ENCODE results near the gene SFN. TPM values are rescaled to one million over a fixed set of nuclear protein-coding genes. Genes with fewer than 3 reads are reported as not detected.

The SFN gene
- polyA plus RNA-seq, 2 donors = 1,075 to 2,440 TPM

- no peak overlapping the region for H3K27ac ChIP-seq (ENCODE audit: low read depth in 2 of 2, low read length in 1 of 2)
- WGBS, 2 donors = 41 to 42% methylated on average over 6 of the region's 6 CpGs
Measured at GRCh38 chr1:26907071-26907917, 44.3 kb downstream of the SFN start.

GRCh38 chr1:26909951-26910342 is 47.0 kb downstream of the SFN start:
- no peaks in the 10 kb centered on the region for H3K4me1 ChIP-seq (ENCODE audit: control insufficient read depth in 2 of 2, insufficient read depth in 2 of 2, low read length in 1 of 2)
- no peaks in the 10 kb centered on the region for H3K27me3 ChIP-seq (ENCODE audit: control insufficient read depth in 1 of 2, insufficient read depth in 2 of 2, low read length in 2 of 2)
- WGBS, 2 donors = 59 to 90% methylated on average over 3 of the region's 3 CpGs
- no peak overlapping the region for H3K27ac ChIP-seq (ENCODE audit: low read depth in 2 of 2, low read length in 1 of 2)
- no peaks in the 10 kb centered on the region for H3K9me3 ChIP-seq (ENCODE audit: control insufficient read depth in 2 of 2, insufficient read depth in 1 of 2, low read depth in 1 of 2, low read length in 1 of 2)
- H3K36me3 ChIP-seq (ENCODE audit: control insufficient read depth in 2 of 2, insufficient read depth in 2 of 2, low read length in 1 of 2) = no peaks in the 10 kb centered on the region
- H3K4me3 ChIP-seq (ENCODE audit: low read depth in 1 of 2, low read length in 2 of 2) = no peak overlapping the region

More at GRCh38 chr1:26907071-26907917, 44.3 kb downstream of the SFN start:
- no peaks in the 10 kb centered on the region for H3K4me1 ChIP-seq (ENCODE audit: control insufficient read depth in 2 of 2, insufficient read depth in 2 of 2, low read length in 1 of 2)
- no peak overlapping the region for H3K4me3 ChIP-seq (ENCODE audit: low read depth in 1 of 2, low read length in 2 of 2)
- H3K9me3 ChIP-seq (ENCODE audit: control insufficient read depth in 2 of 2, insufficient read depth in 1 of 2, low read depth in 1 of 2, low read length in 1 of 2) = no peaks in the 10 kb centered on the region
- no peaks in the 10 kb centered on the region for H3K27me3 ChIP-seq (ENCODE audit: control insufficient read depth in 1 of 2, insufficient read depth in 2 of 2, low read length in 2 of 2)
- no peaks in the 10 kb centered on the region for H3K36me3 ChIP-seq (ENCODE audit: control insufficient read depth in 2 of 2, insufficient read depth in 2 of 2, low read length in 1 of 2)

- Histone ChIP-seq H3K27me3 (ENCODE audit: control insufficient read depth in 1 of 2, insufficient read depth in 2 of 2, low read length in 2 of 2) (no peaks in the 10 kb centered on the region), H3K27ac (ENCODE audit: low read depth in 2 of 2, low read length in 1 of 2) (no peak overlapping the region), H3K36me3 (ENCODE audit: control insufficient read depth in 2 of 2, insufficient read depth in 2 of 2, low read length in 1 of 2) (no peaks in the 10 kb centered on the region), H3K4me3 (ENCODE audit: low read depth in 1 of 2, low read length in 2 of 2) (no peak overlapping the region), H3K9me3 (ENCODE audit: control insufficient read depth in 2 of 2, insufficient read depth in 1 of 2, low read depth in 1 of 2, low read length in 1 of 2) (no peaks in the 10 kb centered on the region), H3K4me1 (ENCODE audit: control insufficient read depth in 2 of 2, insufficient read depth in 2 of 2, low read length in 1 of 2) (no peaks in the 10 kb centered on the region)
- WGBS, 2 donors = 66 to 80% methylated on average over 4 of the region's 4 CpGs
Measured at GRCh38 chr1:26910343-26911160, 47.6 kb downstream of the SFN start.

- Histone ChIP-seq H3K4me3 (ENCODE audit: low read depth in 1 of 2, low read length in 2 of 2) (no peak overlapping the region), H3K27me3 (ENCODE audit: control insufficient read depth in 1 of 2, insufficient read depth in 2 of 2, low read length in 2 of 2) (no peaks in the 10 kb centered on the region), H3K4me1 (ENCODE audit: control insufficient read depth in 2 of 2, insufficient read depth in 2 of 2, low read length in 1 of 2) (no peaks in the 10 kb centered on the region), H3K9me3 (ENCODE audit: control insufficient read depth in 2 of 2, insufficient read depth in 1 of 2, low read depth in 1 of 2, low read length in 1 of 2) (no peaks in the 10 kb centered on the region), H3K36me3 (ENCODE audit: control insufficient read depth in 2 of 2, insufficient read depth in 2 of 2, low read length in 1 of 2) (no peaks in the 10 kb centered on the region), H3K27ac (ENCODE audit: low read depth in 2 of 2, low read length in 1 of 2) (no peak overlapping the region)
- 82 to 90% methylated on average over 8 of the region's 8 CpGs for WGBS, 2 donors
Measured at GRCh38 chr1:26911399-26912146, 48.6 kb downstream of the SFN start.

- no peaks in the 10 kb centered on the region for H3K27me3 ChIP-seq (ENCODE audit: control insufficient read depth in 1 of 2, insufficient read depth in 2 of 2, low read length in 2 of 2)
- H3K27ac ChIP-seq (ENCODE audit: low read depth in 2 of 2, low read length in 1 of 2) = no peak overlapping the region
- no peaks in the 10 kb centered on the region for H3K36me3 ChIP-seq (ENCODE audit: control insufficient read depth in 2 of 2, insufficient read depth in 2 of 2, low read length in 1 of 2)
- H3K9me3 ChIP-seq (ENCODE audit: control insufficient read depth in 2 of 2, insufficient read depth in 1 of 2, low read depth in 1 of 2, low read length in 1 of 2) = no peaks in the 10 kb centered on the region
- no peak overlapping the region for H3K4me3 ChIP-seq (ENCODE audit: low read depth in 1 of 2, low read length in 2 of 2)
- 43 to 51% methylated on average over 2 of the region's 2 CpGs for WGBS, 2 donors
- no peaks in the 10 kb centered on the region for H3K4me1 ChIP-seq (ENCODE audit: control insufficient read depth in 2 of 2, insufficient read depth in 2 of 2, low read length in 1 of 2)
Measured at GRCh38 chr1:26912147-26912490, 49.2 kb downstream of the SFN start.

GRCh38 chr1:26913389-26913753 is 50.4 kb downstream of the SFN start:
- no peaks in the 10 kb centered on the region for H3K27me3 ChIP-seq (ENCODE audit: control insufficient read depth in 1 of 2, insufficient read depth in 2 of 2, low read length in 2 of 2)
- no peaks in the 10 kb centered on the region for H3K4me1 ChIP-seq (ENCODE audit: control insufficient read depth in 2 of 2, insufficient read depth in 2 of 2, low read length in 1 of 2)
- WGBS, 2 donors = 63 to 82% methylated on average over 5 of the region's 5 CpGs
- no peaks in the 10 kb centered on the region for H3K9me3 ChIP-seq (ENCODE audit: control insufficient read depth in 2 of 2, insufficient read depth in 1 of 2, low read depth in 1 of 2, low read length in 1 of 2)
- no peaks in the 10 kb centered on the region for H3K36me3 ChIP-seq (ENCODE audit: control insufficient read depth in 2 of 2, insufficient read depth in 2 of 2, low read length in 1 of 2)
- no peak overlapping the region for H3K27ac ChIP-seq (ENCODE audit: low read depth in 2 of 2, low read length in 1 of 2)
- no peak overlapping the region for H3K4me3 ChIP-seq (ENCODE audit: low read depth in 1 of 2, low read length in 2 of 2)

Other genes with a start within 250 kb of the SFN start
- gene ARID1A, start 167.1 kb upstream of the SFN start, polyA plus RNA-seq = 10 to 100 TPM; 15.9 to 17.8 TPM
- 1 to 10 TPM; 5.1 to 7.1 TPM for gene PIGV, start 75.2 kb upstream of the SFN start, polyA plus RNA-seq
- 10 to 100 TPM; 14.4 to 15.0 TPM for gene ZDHHC18, start 36.5 kb upstream of the SFN start, polyA plus RNA-seq
- gene GPN2, start 27.1 kb downstream of the SFN start, polyA plus RNA-seq = 10 to 100 TPM; 10.4 to 16.4 TPM
- gene GPATCH3, start 37.3 kb downstream of the SFN start, polyA plus RNA-seq = 1 to 10 TPM; 6.9 to 7.0 TPM
- not detected for gene NR0B2, start 50.8 kb downstream of the SFN start, polyA plus RNA-seq
- 10 to 100 TPM; 25.5 to 42.1 TPM for gene NUDC, start 58.6 kb downstream of the SFN start, polyA plus RNA-seq
- gene KDF1, start 97.3 kb downstream of the SFN start, polyA plus RNA-seq = 10 to 100 TPM; 12.7 to 17.5 TPM
- 100 to 1,000 TPM in 1 of 2 donors, 10 to 100 TPM in 1; 84.9 to 158 TPM for gene TRNP1, start 130.5 kb downstream of the SFN start, polyA plus RNA-seq
- 10 to 100 TPM; 79.2 to 84.3 TPM for gene TENT5B, start 149.7 kb downstream of the SFN start, polyA plus RNA-seq